Activated CD8-positive, alpha-beta memory T cell treated with anti-CD3 and anti-CD28 coated beads for 36 hours (primary cell): ENCODE measurements around the gene APOBEC3A. TPM values are rescaled to one million over a fixed set of nuclear protein-coding genes. Genes with fewer than 3 reads are reported as not detected.
"Not testable (repeated sequence)": the region's sequence is repeated elsewhere in the genome, so short reads cannot be mapped to it uniquely, and the experiment has no call there.

Source experiments
- CTCF ChIA-PET: fragments of 350-600 bp; sonication (Branson Sonifier 250); formaldehyde crosslinking; loops from one replicate; lab custom pipeline; 2021; ENCODE audit warnings: antibody characterized with exemption; lab: Charles Lee
- POLR2A ChIA-PET: fragments of 350-600 bp; sonication (Branson Sonifier 250); formaldehyde crosslinking; loops from one replicate; lab custom pipeline; 2021; ENCODE audit warnings: antibody characterized with exemption; lab: Charles Lee
- total RNA-seq, 2 experiments: library from RNA; stranded (reverse); gene quantifications; one replicate each; pipeline ENCODE4 v1.2.3, GENCODE V29; 2021

APOBEC3A gene
- total RNA-seq, 2 experiments from 2014 or later: not detected

GRCh38 chr22:38954414-38955043 lies 2.9 kb upstream of the APOBEC3A start:
- ChIA-PET POLR2A (interaction anchor here (2.3 to 2.4 kb wide), 2 partner anchors 13 to 84 kb away, joined by 6 to 12 read pairs; no protein-coding TSS in a partner anchor), CTCF (interaction anchor here (1.1 to 2.2 kb wide), 6 partner anchors 13 to 86 kb away, joined by 3 to 11 read pairs (median 4); no protein-coding TSS in a partner anchor)

GRCh38 chr22:38955250-38955905 lies 2.0 kb upstream of the APOBEC3A start:
- CTCF ChIA-PET: interaction anchor here (1.5 kb wide), 1 partner anchor 20 kb away, joined by 4 read pairs; no protein-coding TSS in a partner anchor
- POLR2A ChIA-PET: interaction anchor here (2.3 kb wide), 1 partner anchor 85 kb away, joined by 6 read pairs; no protein-coding TSS in a partner anchor

- ChIA-PET CTCF (interaction anchor here (0.7 to 1.5 kb wide), 2 partner anchors 18 to 19 kb away, joined by 3 to 4 read pairs; no protein-coding TSS in a partner anchor), POLR2A (interaction anchor here (2.3 kb wide), 1 partner anchor 85 kb away, joined by 6 read pairs; no protein-coding TSS in a partner anchor)
These were observed 1.5 kb upstream of the APOBEC3A start for GRCh38 chr22:38955926-38956325.

GRCh38 chr22:38956551-38956950 lies 858 bp upstream of the APOBEC3A start:
- ChIA-PET POLR2A (no interaction called here), CTCF (interaction anchor here (0.7 kb wide), 1 partner anchor 17 kb away, joined by 3 read pairs; no protein-coding TSS in a partner anchor)

GRCh38 chr22:38957808-38958650 lies 620 bp downstream of the APOBEC3A start:
- ChIA-PET POLR2A (no interaction called here), CTCF (no interaction called here)

DNA sequence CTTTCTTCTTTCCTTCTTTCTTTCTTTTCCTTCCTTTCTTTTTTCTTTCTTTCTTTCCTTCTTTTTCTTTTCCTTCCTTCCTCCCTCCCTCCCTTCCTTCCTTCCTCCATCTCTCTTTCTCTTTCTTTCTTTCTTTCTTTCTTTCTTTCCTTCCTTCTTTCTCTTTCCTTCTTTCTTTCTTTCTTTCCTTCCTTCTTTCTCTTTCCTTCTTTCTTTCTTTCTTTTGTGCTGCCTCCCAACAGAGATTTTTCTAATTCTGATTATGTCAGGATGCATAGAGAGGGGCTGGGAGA lies 1.2 kb downstream of the APOBEC3A start:
- CTCF ChIA-PET, POLR2A ChIA-PET: not testable (repeated sequence)

- POLR2A ChIA-PET: no interaction called here
- CTCF ChIA-PET: interaction anchor here (1.6 kb wide), 1 partner anchor 11 kb away, joined by 3 read pairs; no protein-coding TSS in a partner anchor
These were observed 2.2 kb downstream of the APOBEC3A start for GRCh38 chr22:38959590-38959989.

GRCh38 chr22:38960673-38961072 lies 3.3 kb downstream of the APOBEC3A start:
- POLR2A ChIA-PET: not testable (repeated sequence)
- CTCF ChIA-PET: interaction anchor here (1.6 kb wide), 1 partner anchor 10 kb away, joined by 3 read pairs; no protein-coding TSS in a partner anchor

GRCh38 chr22:38963291-38963738 lies 5.9 kb downstream of the APOBEC3A start:
- POLR2A ChIA-PET, CTCF ChIA-PET: not testable (repeated sequence)

DNA sequence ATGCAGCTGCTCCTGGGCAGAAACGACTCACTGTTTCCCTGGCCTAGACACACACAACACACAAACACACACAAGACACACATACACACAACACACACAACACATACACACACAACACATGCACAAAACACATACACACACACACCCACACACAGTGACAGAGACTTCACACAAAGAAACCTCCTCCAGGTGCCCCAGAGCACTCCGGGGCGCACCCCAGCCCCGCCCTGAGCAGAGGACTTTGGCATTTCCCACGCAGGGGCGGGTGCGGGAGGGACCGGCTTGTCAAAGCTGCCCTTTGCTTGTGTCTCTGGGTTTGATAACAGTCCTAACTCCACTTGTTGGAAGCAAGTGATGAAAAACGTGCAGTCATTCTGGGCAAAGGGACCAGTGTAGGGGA lies 6.5 kb downstream of the APOBEC3A start:
- POLR2A ChIA-PET: no interaction called here
- CTCF ChIA-PET: no interaction called here

DNA sequence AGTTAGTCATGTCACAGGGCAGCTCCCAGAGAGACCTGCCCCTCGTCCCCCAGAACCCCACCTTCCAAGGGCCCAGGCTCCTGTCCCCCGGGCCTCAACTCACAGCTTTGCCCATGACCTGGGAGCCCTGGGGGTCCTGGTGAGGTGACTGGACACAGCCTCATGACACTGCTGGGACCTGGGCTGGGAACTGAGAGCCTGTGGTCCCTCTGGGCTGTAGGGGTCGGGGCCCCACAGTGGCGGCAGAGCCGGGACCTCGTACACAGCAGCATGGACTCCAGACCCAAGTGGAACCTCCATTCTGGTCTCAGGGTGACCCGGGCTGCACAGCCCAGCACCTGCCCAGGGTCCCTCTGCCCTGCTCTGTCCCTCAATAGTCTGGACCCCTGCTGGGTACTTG lies 6.9 kb downstream of the APOBEC3A start:
- ChIA-PET POLR2A (no interaction called here), CTCF (interaction anchor here (0.7 kb wide), 1 partner anchor 21 kb away, joined by 4 read pairs; no protein-coding TSS in a partner anchor)

DNA sequence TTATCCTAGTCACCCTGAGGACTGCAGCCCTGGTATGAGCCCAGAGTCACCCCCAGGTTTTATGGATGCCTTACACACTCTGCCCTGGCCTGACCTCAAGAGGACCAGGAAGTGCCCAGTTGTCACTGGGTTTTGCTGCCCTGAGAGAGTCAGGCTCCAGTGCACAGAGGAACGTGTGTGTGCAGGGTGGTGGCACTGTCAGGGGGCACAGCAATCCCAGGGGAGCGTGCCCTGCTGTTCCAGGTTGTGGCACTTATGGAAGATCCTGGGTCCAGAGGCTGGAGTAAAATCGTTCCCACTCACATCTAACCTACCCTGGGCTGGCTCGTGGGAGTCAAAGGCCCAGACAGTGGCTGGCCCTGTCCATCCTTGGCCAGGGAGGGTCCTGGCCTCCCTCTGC lies 7.6 kb downstream of the APOBEC3A start:
- ChIA-PET CTCF (interaction anchor here (0.7 kb wide), 1 partner anchor 20 kb away, joined by 4 read pairs; no protein-coding TSS in a partner anchor), POLR2A (no interaction called here)

GRCh38 chr22:38965614-38966379 lies 8.4 kb downstream of the APOBEC3A start:
- POLR2A ChIA-PET: no interaction called here

GRCh38 chr22:38966380-38966702 lies 8.9 kb downstream of the APOBEC3A start:
- CTCF ChIA-PET: no interaction called here
- POLR2A ChIA-PET: no interaction called here

More at GRCh38 chr22:38965614-38966379, 8.4 kb downstream of the APOBEC3A start:
- CTCF ChIA-PET: no interaction called here

DNA sequence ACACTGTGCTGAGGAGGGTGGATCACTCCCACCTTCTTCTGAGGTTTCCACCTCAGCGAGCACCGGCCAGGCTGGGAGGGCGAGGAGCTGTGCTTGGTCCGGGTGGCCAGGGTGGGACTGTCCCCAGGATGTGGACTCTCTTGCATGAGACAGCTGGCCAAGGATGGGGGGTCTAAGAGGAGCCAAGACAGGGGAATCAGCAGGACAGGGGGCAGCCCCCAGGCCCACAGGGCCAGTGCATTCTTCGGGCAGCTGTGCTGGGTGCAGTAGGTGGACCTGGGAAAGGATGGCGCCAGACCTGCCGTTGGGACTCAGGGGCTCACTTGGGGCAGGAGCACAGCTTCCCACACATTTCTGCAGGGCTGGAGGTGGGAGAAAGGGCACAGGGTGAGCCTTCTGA lies 9.5 kb downstream of the APOBEC3A start:
- POLR2A ChIA-PET: no interaction called here
- CTCF ChIA-PET: interaction anchor here (0.7 kb wide), 1 partner anchor 36 kb away, joined by 4 read pairs; no protein-coding TSS in a partner anchor

DNA sequence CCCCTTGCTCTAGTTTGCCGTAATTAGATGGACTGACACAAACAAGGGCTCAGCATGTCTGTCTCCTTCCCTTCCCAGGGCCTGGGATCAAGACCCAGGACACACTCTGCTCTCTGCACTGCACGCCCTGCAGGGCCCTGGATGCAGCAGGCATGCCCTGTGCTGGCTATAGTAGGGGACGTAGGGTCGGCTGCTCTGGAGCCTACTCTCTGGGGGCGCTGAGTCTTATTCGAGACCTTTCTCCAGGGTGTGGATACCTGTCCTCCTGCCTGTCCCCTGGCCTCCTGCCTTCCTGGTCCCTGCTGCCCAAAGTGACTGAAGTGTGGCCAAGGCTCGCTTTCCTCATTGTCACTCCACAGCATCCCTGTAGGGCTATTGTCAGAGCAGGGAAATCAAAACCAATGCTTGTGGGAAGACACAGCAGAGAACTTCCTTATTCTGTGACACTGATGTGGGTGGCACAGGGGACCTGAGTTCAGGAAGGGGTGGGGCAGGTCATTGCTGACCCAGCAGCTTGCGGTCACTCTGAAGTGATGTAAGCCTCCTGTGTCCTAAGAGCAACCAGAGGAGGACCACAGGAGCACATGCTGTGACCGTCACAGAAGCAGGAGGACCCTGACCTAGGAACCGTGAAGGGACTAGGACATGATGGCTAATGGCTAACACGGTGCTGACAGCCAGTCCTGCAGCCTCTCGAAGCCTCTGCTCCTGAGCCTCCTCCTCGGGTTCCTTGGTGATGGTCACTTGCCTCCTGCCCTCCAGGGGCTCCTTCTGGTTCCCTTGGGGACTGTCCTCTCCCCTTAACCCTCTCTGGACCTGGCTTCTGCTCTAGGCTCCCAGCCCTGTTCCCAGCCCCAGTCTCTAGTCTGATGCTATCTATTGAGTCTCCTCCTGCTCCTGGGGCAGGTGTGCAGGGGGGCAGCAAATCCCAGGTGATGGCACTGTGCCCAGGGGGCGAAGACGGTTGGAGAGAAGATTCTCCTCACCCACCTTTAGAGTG lies 10.3 kb downstream of the APOBEC3A start:
- ChIA-PET POLR2A (no interaction called here), CTCF (interaction anchor here (0.7 kb wide), 1 partner anchor 35 kb away, joined by 4 read pairs; no protein-coding TSS in a partner anchor)

DNA sequence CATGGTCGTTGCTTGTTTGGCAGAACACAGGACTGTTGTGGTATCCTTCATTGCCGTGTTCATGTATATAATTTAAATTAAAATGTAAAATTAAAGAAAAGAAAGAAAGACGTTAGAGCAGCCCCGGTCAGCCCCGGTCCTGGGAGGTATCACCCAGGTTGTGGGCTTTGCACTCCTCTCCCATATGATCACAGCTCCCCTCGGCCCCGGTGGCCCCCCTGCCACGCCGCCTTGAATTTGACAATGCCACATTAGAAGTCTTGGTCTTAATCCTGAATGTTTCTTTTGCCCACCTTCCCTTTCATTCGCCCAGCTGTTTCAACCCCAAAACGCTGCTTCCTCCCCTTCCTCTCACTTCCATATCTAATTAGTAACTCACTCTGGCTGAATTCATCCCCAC lies 11.4 kb downstream of the APOBEC3A start:
- CTCF ChIA-PET: interaction anchor here (2.6 kb wide), 1 partner anchor 98 kb away, joined by 10 read pairs; no protein-coding TSS in a partner anchor

More for the DNA sequence above, 11.4 kb downstream of the APOBEC3A start:
- POLR2A ChIA-PET: no interaction called here
